Superior temporal gyrus (tissue), 1 donor: Measurements from ENCODE around the gene UBN2.

Experiments
- DNase-seq: peaks from one replicate; pipeline ENCODE4 v3.0.0-alpha.2; 2016; ENCODE audit errors: extremely low spot score

The UBN2 gene

GRCh38 chr7:139345042-139345441 is 114.0 kb downstream of the UBN2 start:
- no peak for DNase-seq

GRCh38 chr7:139351027-139351426 is 120.0 kb downstream of the UBN2 start:
- no peak for DNase-seq

- DNase-seq: no peak
Observed at GRCh38 chr7:139354729-139355128, 123.7 kb downstream of the UBN2 start.

DNA sequence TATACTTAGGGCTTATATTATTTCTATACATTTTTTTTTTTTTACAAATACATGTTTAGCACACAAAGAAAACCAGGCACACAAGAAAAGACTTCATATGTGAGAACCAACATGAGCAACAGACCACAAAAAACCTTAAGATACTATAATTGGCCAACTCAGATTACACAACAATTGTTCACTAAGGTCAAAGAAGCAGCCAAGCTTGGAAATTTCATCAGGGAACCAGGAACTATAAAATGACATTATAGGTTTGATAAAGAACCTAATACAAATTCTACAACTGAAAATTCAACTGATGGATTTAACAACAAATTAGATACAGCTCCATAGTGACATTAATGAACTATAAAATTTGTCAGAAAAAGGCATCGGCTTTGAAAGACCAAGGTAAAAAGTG is 124.3 kb downstream of the UBN2 start:
- no peak for DNase-seq
